HEK293T (cell line): Measurements from ENCODE around the gene ERCC6L2.

Source experiments
- CTCF ChIA-PET: fragments of 350-600 bp; formaldehyde crosslinking; extraction: SDS; loops from one replicate; lab custom pipeline; 2021; ENCODE audit warnings: antibody characterized with exemption, inconsistent platforms; lab: Yijun Ruan, JAX
- POLR2A ChIA-PET: fragments of 350-600 bp; formaldehyde crosslinking; extraction: SDS; loops from one replicate; lab custom pipeline; 2020; ENCODE audit warnings: antibody characterized with exemption, inconsistent platforms; lab: Yijun Ruan, JAX
- DNase-seq: peaks from one replicate; pipeline ENCODE4 v3.0.0; 2012; ENCODE audit warnings: mixed read lengths; ENCODE audit errors: extremely low spot score
- ARNT ChIP-seq: fragments of 450-650 bp; IDR thresholded peaks from 2 replicates; pipeline ENCODE4 v1.6.1; 2017; ENCODE audit warnings: mild to moderate bottlenecking
- BHLHE40 ChIP-seq: fragments of 450-650 bp; IDR thresholded peaks from 2 replicates; pipeline ENCODE4 v1.6.1; 2016; ENCODE audit warnings: mild to moderate bottlenecking, moderate library complexity, borderline replicate concordance
- CTBP1 ChIP-seq: fragments of 450-650 bp; IDR thresholded peaks from 2 replicates; pipeline ENCODE4 v1.6.1; 2016; ENCODE audit warnings: borderline replicate concordance
- ELF4 ChIP-seq: fragments of 450-650 bp; IDR thresholded peaks from 2 replicates; pipeline ENCODE4 v1.6.1; 2017; ENCODE audit warnings: antibody characterized with exemption
- FOXA1 ChIP-seq: fragments of 450-650 bp; IDR thresholded peaks from 2 replicates; pipeline ENCODE4 v1.6.1; 2016; ENCODE audit warnings: mild to moderate bottlenecking
- FOXK2 ChIP-seq: fragments of 450-650 bp; IDR thresholded peaks from 2 replicates; pipeline ENCODE4 v1.6.1; 2016; ENCODE audit warnings: mild to moderate bottlenecking
- FOXM1 ChIP-seq: fragments of 450-650 bp; IDR thresholded peaks from 2 replicates; pipeline ENCODE4 v1.6.1; 2017; ENCODE audit warnings: mild to moderate bottlenecking, borderline replicate concordance
- HDGF ChIP-seq: fragments of 450-650 bp; IDR thresholded peaks from 2 replicates; pipeline ENCODE4 v1.6.1; 2017; ENCODE audit warnings: antibody characterized with exemption, borderline replicate concordance
- L3MBTL2 ChIP-seq: fragments of 450-650 bp; conservative IDR thresholded peaks from 2 replicates; pipeline ENCODE4 v1.6.1; 2016; ENCODE audit warnings: mild to moderate bottlenecking
- LEF1 ChIP-seq: fragments of 450-650 bp; IDR thresholded peaks from 2 replicates; pipeline ENCODE4 v1.6.1; 2017; ENCODE audit warnings: mild to moderate bottlenecking, borderline replicate concordance
- NFRKB ChIP-seq: fragments of 450-650 bp; IDR thresholded peaks from 2 replicates; pipeline ENCODE4 v1.6.1; 2016; ENCODE audit warnings: mild to moderate bottlenecking, moderate library complexity
- SP1 ChIP-seq: fragments of 450-650 bp; IDR thresholded peaks from 2 replicates; pipeline ENCODE4 v1.6.1; 2017
- SUZ12 ChIP-seq: fragments of 450-650 bp; IDR thresholded peaks from 2 replicates; pipeline ENCODE4 v1.6.1; 2016; ENCODE audit warnings: mild to moderate bottlenecking
- TARDBP ChIP-seq: fragments of 450-650 bp; IDR thresholded peaks from 2 replicates; pipeline ENCODE4 v1.6.1; 2016
- ZNF384 ChIP-seq: fragments of 450-650 bp; IDR thresholded peaks from 2 replicates; pipeline ENCODE4 v1.6.1; 2016
- TF ChIP-seq, protein P1 (sequence below): fragments of 450-650 bp; IDR thresholded peaks from 2 replicates; pipeline ENCODE4 v1.6.1; 2016

ERCC6L2 gene

DNA sequence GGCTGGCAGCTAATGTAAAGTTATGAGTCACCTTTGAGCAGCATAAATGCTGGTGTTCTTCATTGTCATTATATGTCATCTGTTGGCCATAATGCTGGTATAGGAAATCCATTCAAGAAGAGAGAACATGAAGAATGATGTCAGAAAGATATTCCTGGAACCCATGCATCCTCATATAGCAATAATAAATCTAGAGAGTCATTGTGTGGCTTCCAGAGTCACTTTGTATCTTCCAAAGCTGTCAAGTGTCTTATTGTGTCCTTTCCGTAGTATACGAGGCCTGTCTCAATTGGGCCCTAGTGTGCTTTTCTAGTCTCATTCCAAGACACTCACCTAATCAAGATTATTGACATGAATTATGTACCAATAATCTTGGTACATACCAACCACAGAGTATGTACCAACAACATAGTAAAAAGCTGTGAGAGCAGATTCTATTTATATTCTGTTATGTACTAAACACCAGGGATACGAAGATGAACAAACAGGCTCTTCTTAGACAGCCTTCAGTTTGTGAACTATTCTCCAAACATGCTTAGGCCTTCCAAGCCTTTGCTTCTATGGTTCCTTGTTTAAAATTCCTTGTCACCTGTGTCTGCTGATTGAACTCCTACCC, 110.1 kb downstream of the ERCC6L2 start:
- TF ChIP-seq ELF4 = no peak
- no peak for TF ChIP-seq L3MBTL2
- no peak for TF ChIP-seq ARNT
- no peak for TF ChIP-seq FOXA1
- DNase-seq = no peak
- POLR2A ChIA-PET = no interaction called here
- CTCF ChIA-PET = no interaction called here

DNA sequence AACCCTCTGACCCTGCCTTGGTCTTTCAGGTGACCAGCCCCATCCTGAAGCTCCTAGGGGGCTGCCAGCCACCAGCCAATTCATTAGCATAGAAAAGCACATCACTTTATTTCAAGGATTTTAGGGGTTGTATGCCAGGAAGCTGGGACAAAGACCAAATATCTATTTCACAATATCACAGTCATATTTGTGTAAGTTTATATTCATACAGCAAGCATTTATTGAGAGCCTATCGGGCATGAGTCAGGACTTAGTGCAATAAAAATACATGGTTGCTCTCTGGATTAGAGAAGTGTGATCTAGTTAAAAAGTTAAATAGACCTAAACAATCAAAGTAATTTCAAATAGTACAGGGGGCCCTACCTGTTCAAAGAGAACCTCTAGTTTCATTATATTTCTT, 113.8 kb downstream of the ERCC6L2 start:
- DNase-seq = no peak
- POLR2A ChIA-PET = no interaction called here
- TF ChIP-seq FOXK2 (no peak), LEF1 (no peak), BHLHE40 (no peak), L3MBTL2 (no peak), ELF4 (no peak), NFRKB (no peak), SP1 (no peak), TARDBP (no peak), ARNT (no peak), CTBP1 (no peak), HDGF (no peak)
- TF ChIP-seq, protein P1, sequence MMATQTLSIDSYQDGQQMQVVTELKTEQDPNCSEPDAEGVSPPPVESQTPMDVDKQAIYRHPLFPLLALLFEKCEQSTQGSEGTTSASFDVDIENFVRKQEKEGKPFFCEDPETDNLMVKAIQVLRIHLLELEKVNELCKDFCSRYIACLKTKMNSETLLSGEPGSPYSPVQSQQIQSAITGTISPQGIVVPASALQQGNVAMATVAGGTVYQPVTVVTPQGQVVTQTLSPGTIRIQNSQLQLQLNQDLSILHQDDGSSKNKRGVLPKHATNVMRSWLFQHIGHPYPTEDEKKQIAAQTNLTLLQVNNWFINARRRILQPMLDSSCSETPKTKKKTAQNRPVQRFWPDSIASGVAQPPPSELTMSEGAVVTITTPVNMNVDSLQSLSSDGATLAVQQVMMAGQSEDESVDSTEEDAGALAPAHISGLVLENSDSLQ = no peak
- CTCF ChIA-PET = no interaction called here

DNA sequence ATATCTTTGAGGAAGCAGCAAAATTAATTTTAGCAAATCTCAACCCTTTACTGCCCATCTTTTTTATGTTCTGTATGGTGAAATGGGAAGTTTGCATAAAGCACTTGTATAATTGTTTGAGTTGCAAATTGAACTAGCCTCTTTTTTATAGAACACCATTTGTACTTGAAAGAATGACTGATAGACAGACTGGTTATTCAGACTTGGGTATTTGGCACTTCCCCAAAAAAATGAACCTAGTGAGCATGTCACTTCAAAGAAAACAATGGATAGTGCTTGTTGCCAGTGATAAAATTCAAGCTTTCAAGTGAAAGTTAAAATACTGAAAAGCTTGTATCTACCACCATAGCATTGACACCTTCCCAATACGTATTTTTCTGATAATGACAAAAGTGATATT, 115.8 kb downstream of the ERCC6L2 start:
- TF ChIP-seq ARNT = no peak
- TF ChIP-seq SP1 = no peak
- TF ChIP-seq, protein P1 = no peak
- TF ChIP-seq ZNF384 = no peak
- no peak for TF ChIP-seq TARDBP
- no peak for TF ChIP-seq CTBP1
- no peak for TF ChIP-seq FOXM1
- TF ChIP-seq LEF1 = no peak
- TF ChIP-seq BHLHE40 = no peak
- TF ChIP-seq SUZ12 = no peak
- no peak for TF ChIP-seq HDGF
- no peak for TF ChIP-seq FOXA1
- no peak for TF ChIP-seq L3MBTL2
- ChIA-PET POLR2A (no interaction called here), CTCF (no interaction called here)
- DNase-seq = no peak

DNA sequence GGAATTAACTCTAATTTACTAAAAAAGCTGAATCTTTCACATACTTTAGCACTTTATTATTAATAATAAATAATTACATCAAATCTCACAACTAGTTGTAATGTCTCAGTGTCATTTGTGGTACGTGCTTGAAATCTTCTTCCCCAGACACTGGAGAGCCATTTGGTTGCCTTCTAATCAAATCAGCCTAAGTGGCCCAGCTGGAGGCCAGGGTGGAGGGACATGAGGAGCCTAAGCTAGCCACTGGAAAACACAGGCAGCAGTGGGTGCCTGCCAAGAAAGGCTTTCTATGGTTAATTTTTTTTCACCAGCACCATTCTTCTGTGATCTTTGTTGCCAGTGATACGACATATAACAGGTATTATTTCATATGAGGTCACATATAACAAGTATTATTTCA, 117.0 kb downstream of the ERCC6L2 start:
- DNase-seq = no peak
- CTCF ChIA-PET = no interaction called here
- TF ChIP-seq BHLHE40 = no peak
- no peak for TF ChIP-seq CTBP1
- TF ChIP-seq FOXK2 = no peak
- no peak for TF ChIP-seq HDGF
- TF ChIP-seq LEF1 = no peak
- TF ChIP-seq, protein P1 = no peak
- TF ChIP-seq ARNT = no peak
- no peak for TF ChIP-seq L3MBTL2
- no peak for TF ChIP-seq ELF4
- TF ChIP-seq SUZ12 = no peak
- TF ChIP-seq FOXA1 = no peak
- TF ChIP-seq ZNF384 = no peak
- no peak for TF ChIP-seq FOXM1
- POLR2A ChIA-PET = no interaction called here

DNA sequence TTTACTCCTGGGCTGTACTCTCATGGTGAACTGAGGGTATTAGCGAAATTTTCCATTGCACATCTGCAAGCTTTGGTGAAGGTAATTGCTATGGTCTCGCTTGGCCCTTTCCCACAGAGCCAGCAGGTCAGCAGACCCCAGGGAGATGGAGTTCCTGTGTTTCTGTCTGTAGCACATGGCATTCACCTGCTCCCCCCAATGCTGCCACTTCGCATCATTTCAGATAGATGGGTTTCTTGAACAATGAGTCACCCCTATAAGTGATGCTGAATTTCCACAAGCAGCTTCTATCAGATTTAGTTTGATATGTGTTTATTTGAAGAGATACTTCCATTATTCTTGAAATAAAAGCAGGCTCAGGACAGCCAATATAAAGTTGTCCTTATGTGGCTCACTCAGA, 117.8 kb downstream of the ERCC6L2 start:
- POLR2A ChIA-PET = no interaction called here
- CTCF ChIA-PET = no interaction called here

DNA sequence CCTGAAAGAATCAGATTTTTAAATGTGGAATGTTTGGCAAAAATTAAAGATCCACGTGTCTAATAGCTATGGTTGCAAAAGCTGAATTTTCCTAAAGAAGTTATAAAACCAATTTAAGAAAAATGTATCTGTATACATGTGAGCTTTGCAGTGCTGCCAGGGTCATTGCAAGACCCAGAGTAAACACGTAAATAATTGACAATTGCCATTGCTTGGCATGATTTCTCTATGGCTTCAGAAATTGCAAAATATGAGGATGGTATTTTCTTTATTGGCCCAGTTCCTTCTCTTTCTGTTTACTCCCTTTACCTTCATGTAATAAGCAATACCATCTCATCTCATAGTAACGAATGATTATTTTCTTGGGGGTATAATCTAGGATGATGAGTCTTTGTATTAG, 123.9 kb downstream of the ERCC6L2 start:
- TF ChIP-seq FOXK2 (no peak), L3MBTL2 (no peak), FOXA1 (no peak), TARDBP (no peak), ARNT (no peak), ZNF384 (no peak), SP1 (no peak), CTBP1 (no peak), BHLHE40 (no peak), FOXM1 (no peak)
- CTCF ChIA-PET = interaction anchor here (0.6 kb wide), 1 partner anchor 245 kb away, joined by 3 read pairs; no protein-coding TSS in a partner anchor
- no peak for DNase-seq
- POLR2A ChIA-PET = no interaction called here

More for the DNA sequence above, 117.8 kb downstream of the ERCC6L2 start:
- DNase-seq = no peak
- no peak for TF ChIP-seq CTBP1
- TF ChIP-seq ZNF384 = no peak
- TF ChIP-seq ELF4 = no peak
- TF ChIP-seq, protein P1 = no peak
- TF ChIP-seq HDGF = no peak
- TF ChIP-seq SP1 = no peak
- TF ChIP-seq TARDBP = no peak
- no peak for TF ChIP-seq ARNT
- TF ChIP-seq FOXA1 = no peak
- no peak for TF ChIP-seq FOXK2
- no peak for TF ChIP-seq LEF1
- TF ChIP-seq L3MBTL2 = no peak
- no peak for TF ChIP-seq NFRKB
